KMS-11 (cell line): Measurements from ENCODE around the gene DPP10.

Experiments used
- H2AFZ ChIP-seq: fragments of 200-600 bp; sonication (generic); 2 replicates; pipeline ENCODE4 v1.6.1; 2016; ENCODE audit warnings: antibody characterized with exemption, mixed run types, low read depth
- H3K27ac ChIP-seq: fragments of 200-600 bp; sonication (generic); 2 replicates; pipeline ENCODE4 v1.6.1; 2016; ENCODE audit warnings: mild to moderate bottlenecking, mixed run types
- H3K27me3 ChIP-seq: fragments of 200-600 bp; sonication (generic); 2 replicates; pipeline ENCODE4 v1.6.1; 2017; ENCODE audit warnings: mild to moderate bottlenecking, low read depth, mixed run types, moderate library complexity; ENCODE audit not compliant: insufficient read depth
- H3K36me3 ChIP-seq: fragments of 200-600 bp; sonication (generic); 2 replicates; pipeline ENCODE4 v1.6.1; 2017; ENCODE audit warnings: mild to moderate bottlenecking, mixed run types; ENCODE audit not compliant: insufficient read depth
- H3K4me1 ChIP-seq: fragments of 200-600 bp; sonication (generic); 2 replicates; pipeline ENCODE4 v1.6.1; 2016; ENCODE audit warnings: mild to moderate bottlenecking, low read depth, mixed run types; ENCODE audit not compliant: poor library complexity, severe bottlenecking
- H3K4me2 ChIP-seq: fragments of 200-600 bp; sonication (generic); 2 replicates; pipeline ENCODE4 v1.7.0; 2016; ENCODE audit warnings: mild to moderate bottlenecking, mixed run types
- H3K4me3 ChIP-seq: fragments of 200-600 bp; sonication (generic); IDR thresholded peaks from 2 replicates; pipeline ENCODE4 v1.6.1; 2017; ENCODE audit warnings: low read depth, low read length, mixed read lengths; ENCODE audit not compliant: insufficient read depth
- H3K79me2 ChIP-seq: fragments of 200-600 bp; sonication (generic); 2 replicates; pipeline ENCODE4 v1.6.1; 2016; ENCODE audit warnings: low read depth, mixed run types; ENCODE audit not compliant: insufficient read depth
- H3K9ac ChIP-seq: fragments of 200-600 bp; sonication (generic); 2 replicates; pipeline ENCODE4 v1.6.1; 2016; ENCODE audit warnings: mild to moderate bottlenecking, mixed run types
- H4K20me1 ChIP-seq: fragments of 200-600 bp; sonication (generic); 2 replicates; pipeline ENCODE4 v1.6.1; 2016; ENCODE audit warnings: mild to moderate bottlenecking, mixed run types; ENCODE audit not compliant: insufficient read depth
- TF ChIP-seq, protein P1 (sequence below): fragments of 200-600 bp; sonication (generic); conservative IDR thresholded peaks from 2 replicates; pipeline ENCODE4 v1.6.1; 2017; ENCODE audit warnings: low read depth, mild to moderate bottlenecking, antibody characterized with exemption, low read length, moderate library complexity, mixed read lengths

Gene DPP10

GRCh38 chr2:115171751-115172150, 729.3 kb downstream of the DPP10 start:
- Histone ChIP-seq H3K27ac (no peak overlapping the region), H3K9ac (no peak overlapping the region), H2AFZ (no peak overlapping the region), H3K4me1 (no peaks in the 10 kb centered on the region), H4K20me1 (no peaks in the 10 kb centered on the region), H3K27me3 (no peaks in the 10 kb centered on the region), H3K4me2 (no peak overlapping the region), H3K79me2 (no peaks in the 10 kb centered on the region), H3K36me3 (no peaks in the 10 kb centered on the region), H3K4me3 (no peak overlapping the region)
- TF ChIP-seq, protein P1, sequence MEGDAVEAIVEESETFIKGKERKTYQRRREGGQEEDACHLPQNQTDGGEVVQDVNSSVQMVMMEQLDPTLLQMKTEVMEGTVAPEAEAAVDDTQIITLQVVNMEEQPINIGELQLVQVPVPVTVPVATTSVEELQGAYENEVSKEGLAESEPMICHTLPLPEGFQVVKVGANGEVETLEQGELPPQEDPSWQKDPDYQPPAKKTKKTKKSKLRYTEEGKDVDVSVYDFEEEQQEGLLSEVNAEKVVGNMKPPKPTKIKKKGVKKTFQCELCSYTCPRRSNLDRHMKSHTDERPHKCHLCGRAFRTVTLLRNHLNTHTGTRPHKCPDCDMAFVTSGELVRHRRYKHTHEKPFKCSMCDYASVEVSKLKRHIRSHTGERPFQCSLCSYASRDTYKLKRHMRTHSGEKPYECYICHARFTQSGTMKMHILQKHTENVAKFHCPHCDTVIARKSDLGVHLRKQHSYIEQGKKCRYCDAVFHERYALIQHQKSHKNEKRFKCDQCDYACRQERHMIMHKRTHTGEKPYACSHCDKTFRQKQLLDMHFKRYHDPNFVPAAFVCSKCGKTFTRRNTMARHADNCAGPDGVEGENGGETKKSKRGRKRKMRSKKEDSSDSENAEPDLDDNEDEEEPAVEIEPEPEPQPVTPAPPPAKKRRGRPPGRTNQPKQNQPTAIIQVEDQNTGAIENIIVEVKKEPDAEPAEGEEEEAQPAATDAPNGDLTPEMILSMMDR = no peak

- Histone ChIP-seq H3K9ac (no peak overlapping the region), H3K36me3 (no peaks in the 10 kb centered on the region), H3K27me3 (no peaks in the 10 kb centered on the region), H3K27ac (no peak overlapping the region), H3K4me3 (no peak overlapping the region), H3K4me2 (no peak overlapping the region), H2AFZ (no peak overlapping the region), H4K20me1 (no peaks in the 10 kb centered on the region), H3K4me1 (no peaks in the 10 kb centered on the region), H3K79me2 (no peaks in the 10 kb centered on the region)
- TF ChIP-seq, protein P1 = no peak
Measured at GRCh38 chr2:115174651-115175050, 732.2 kb downstream of the DPP10 start.

GRCh38 chr2:115183144-115183543, 740.7 kb downstream of the DPP10 start:
- no peaks in the 10 kb centered on the region for H3K27me3 ChIP-seq
- no peak overlapping the region for H2AFZ ChIP-seq
- TF ChIP-seq, protein P1 = no peak
- H3K36me3 ChIP-seq = no peaks in the 10 kb centered on the region
- no peak overlapping the region for H3K9ac ChIP-seq
- H3K4me3 ChIP-seq = no peak overlapping the region
- no peak overlapping the region for H3K27ac ChIP-seq
- H3K4me2 ChIP-seq = no peak overlapping the region
- H4K20me1 ChIP-seq = no peaks in the 10 kb centered on the region
- H3K79me2 ChIP-seq = no peaks in the 10 kb centered on the region
- no peaks in the 10 kb centered on the region for H3K4me1 ChIP-seq

DNA sequence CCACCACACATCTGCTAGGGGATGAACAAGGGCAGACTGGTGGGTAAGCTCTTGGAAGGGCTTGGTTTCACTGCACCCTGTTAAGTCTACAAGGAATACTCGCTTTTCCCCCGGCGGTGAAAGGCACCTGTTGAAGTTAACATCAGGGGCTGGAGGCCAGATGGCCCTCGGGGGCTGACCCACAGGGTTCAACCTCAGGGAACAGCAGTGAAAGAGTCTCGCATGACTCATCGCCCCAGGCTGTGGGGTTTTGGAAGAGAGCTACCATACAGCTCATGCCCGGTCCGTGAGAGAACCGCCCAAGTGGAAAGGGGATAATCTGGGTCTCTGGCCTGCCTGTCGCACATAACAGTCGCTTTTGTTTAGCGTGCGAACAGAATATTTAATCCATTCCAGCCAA, 748.0 kb downstream of the DPP10 start:
- no peaks in the 10 kb centered on the region for H4K20me1 ChIP-seq
- H3K4me1 ChIP-seq = no peaks in the 10 kb centered on the region
- no peaks in the 10 kb centered on the region for H3K36me3 ChIP-seq
- H2AFZ ChIP-seq = no peak overlapping the region
- no peaks in the 10 kb centered on the region for H3K27me3 ChIP-seq
- no peak overlapping the region for H3K27ac ChIP-seq
- no peak overlapping the region for H3K9ac ChIP-seq
- no peaks in the 10 kb centered on the region for H3K79me2 ChIP-seq
- no peak overlapping the region for H3K4me2 ChIP-seq
- no peak overlapping the region for H3K4me3 ChIP-seq
- TF ChIP-seq, protein P1 = no peak
